WTC11 (cell line): ENCODE data around the gene FAM89B. TPM values are rescaled to one million over a fixed set of nuclear protein-coding genes. Genes with fewer than 3 reads are reported as not detected.

ENCODE experiments used
- ATAC-seq: fragments of 200-7000 bp; cut with Tn5 transposase; 2 replicates; pipeline ENCODE4 v1.10.0; 2021; ENCODE audit warnings: mild to moderate bottlenecking, moderate library complexity
- CTCF ChIA-PET: fragments of 300-600 bp; sonication (Branson Sonifier 250); formaldehyde crosslinking; loops from one replicate; lab custom pipeline; 2021; ENCODE audit warnings: antibody characterized with exemption; lab: Charles Lee
- POLR2A ChIA-PET: fragments of 350-600 bp; sonication (Branson Sonifier 250); formaldehyde crosslinking; loops from one replicate; lab custom pipeline; 2021; ENCODE audit warnings: antibody characterized with exemption; lab: Charles Lee
- DNase-seq: peaks from one replicate; pipeline ENCODE4 v3.0.0; 2021; ENCODE audit warnings: low spot score
- H3K27ac Mint-ChIP-seq: 2 replicates; pipeline ENCODE4 v1.8.0; 2021; ENCODE audit warnings: mixed read lengths
- H3K27me3 Mint-ChIP-seq: 2 replicates; pipeline ENCODE4 v1.8.0; 2021; ENCODE audit warnings: low read depth, mild to moderate bottlenecking, moderate library complexity, mixed read lengths
- H3K36me3 Mint-ChIP-seq: 2 replicates; pipeline ENCODE4 v1.8.0; 2021; ENCODE audit warnings: mixed read lengths
- H3K4me1 Mint-ChIP-seq: 2 replicates; pipeline ENCODE4 v1.8.0; 2022; ENCODE audit warnings: mixed read lengths
- H3K4me3 Mint-ChIP-seq: 2 replicates; pipeline ENCODE4 v1.8.0; 2021; ENCODE audit warnings: mild to moderate bottlenecking, moderate library complexity, mixed read lengths
- H3K9me3 Mint-ChIP-seq: 2 replicates; pipeline ENCODE4 v1.8.0; 2021; ENCODE audit warnings: mixed read lengths
- ETV6 ChIP-seq: sonication (generic); formaldehyde crosslinking; IDR thresholded peaks from 2 replicates; pipeline ENCODE4 v1.8.1; 2022; ENCODE audit warnings: mild to moderate bottlenecking, missing genetic modification reagents
- FOXP1 ChIP-seq: sonication (generic); formaldehyde crosslinking; IDR thresholded peaks from 2 replicates; pipeline ENCODE4 v1.8.0; 2022; ENCODE audit warnings: missing genetic modification reagents, mild to moderate bottlenecking, moderate library complexity, borderline replicate concordance
- GRHL2 ChIP-seq: fragments of 250-450 bp; sonication (Bioruptor Pico); IDR thresholded peaks from 2 replicates; pipeline ENCODE4 v1.8.0; 2022; ENCODE audit warnings: mild to moderate bottlenecking, moderate library complexity; ENCODE audit not compliant: insufficient replicate concordance, severe bottlenecking
- GTF2I ChIP-seq: fragments of 250-450 bp; sonication (Bioruptor Pico); conservative IDR thresholded peaks from 2 replicates; pipeline ENCODE4 v1.4.0; 2021; ENCODE audit warnings: mild to moderate bottlenecking
- MXD4 ChIP-seq: fragments of 250-450 bp; sonication (Bioruptor Pico); IDR thresholded peaks from 2 replicates; pipeline ENCODE4 v1.8.0; 2021; ENCODE audit warnings: mild to moderate bottlenecking, moderate library complexity, borderline replicate concordance
- MYBL2 ChIP-seq: sonication (generic); formaldehyde crosslinking; IDR thresholded peaks from 2 replicates; pipeline ENCODE4 v1.8.1; 2023; ENCODE audit warnings: mild to moderate bottlenecking, moderate library complexity, missing genetic modification reagents
- NFE2L1 ChIP-seq: sonication (generic); formaldehyde crosslinking; IDR thresholded peaks from 2 replicates; pipeline ENCODE4 v1.8.1; 2023; ENCODE audit warnings: missing genetic modification reagents
- NFYB ChIP-seq: sonication (generic); formaldehyde crosslinking; conservative IDR thresholded peaks from 2 replicates; pipeline ENCODE4 v1.8.0; 2022; ENCODE audit warnings: low read depth, missing genetic modification reagents
- OVOL2 ChIP-seq: fragments of 250-450 bp; sonication (Bioruptor Pico); IDR thresholded peaks from 2 replicates; pipeline ENCODE4 v1.9.0; 2021; ENCODE audit warnings: mild to moderate bottlenecking, borderline replicate concordance
- RELA ChIP-seq: sonication (generic); formaldehyde crosslinking; IDR thresholded peaks from 2 replicates; pipeline ENCODE4 v1.8.1; 2022; ENCODE audit warnings: missing genetic modification reagents, mild to moderate bottlenecking, borderline replicate concordance
- SP1 ChIP-seq: sonication (generic); formaldehyde crosslinking; conservative IDR thresholded peaks from 2 replicates; pipeline ENCODE4 v1.8.1; 2022; ENCODE audit warnings: missing genetic modification reagents
- ZNF263 ChIP-seq: sonication (generic); formaldehyde crosslinking; IDR thresholded peaks from 2 replicates; pipeline ENCODE4 v1.8.1; 2022; ENCODE audit warnings: low read depth, mild to moderate bottlenecking, moderate library complexity, missing genetic modification reagents
- ZNF416 ChIP-seq: fragments of 250-450 bp; sonication (Bioruptor Pico); IDR thresholded peaks from 2 replicates; pipeline ENCODE4 v1.9.0; 2021; ENCODE audit warnings: mild to moderate bottlenecking, inconsistent platforms
- ZNF671 ChIP-seq: fragments of 250-450 bp; sonication (Bioruptor Pico); IDR thresholded peaks from 2 replicates; pipeline ENCODE4 v1.8.0; 2021; ENCODE audit warnings: mild to moderate bottlenecking
- total RNA-seq: library from RNA; stranded (reverse); gene quantifications from 3 replicates; pipeline ENCODE4 v1.2.3, GENCODE V29; 2021
- TF ChIP-seq, protein P1 (sequence below): sonication (generic); formaldehyde crosslinking; IDR thresholded peaks from 2 replicates; pipeline ENCODE4 v1.8.1; 2022; ENCODE audit warnings: missing genetic modification reagents, borderline replicate concordance
- TF ChIP-seq, protein P2 (sequence below): sonication (generic); formaldehyde crosslinking; IDR thresholded peaks from 2 replicates; pipeline ENCODE4 v1.8.1; 2022; ENCODE audit warnings: mild to moderate bottlenecking, missing genetic modification reagents, moderate library complexity, borderline replicate concordance
- TF ChIP-seq, protein P3 (sequence below): sonication (generic); formaldehyde crosslinking; IDR thresholded peaks from 2 replicates; pipeline ENCODE4 v1.8.0; 2022; ENCODE audit warnings: missing genetic modification reagents
- TF ChIP-seq, protein P4 (sequence below): sonication (generic); formaldehyde crosslinking; conservative IDR thresholded peaks from 2 replicates; pipeline ENCODE4 v1.8.1; 2023; ENCODE audit warnings: mild to moderate bottlenecking, low read depth, missing genetic modification reagents, moderate library complexity
- TF ChIP-seq, protein P5 (sequence below): sonication (generic); formaldehyde crosslinking; IDR thresholded peaks from 2 replicates; pipeline ENCODE4 v1.8.1; 2023; ENCODE audit warnings: mild to moderate bottlenecking, missing genetic modification reagents
- TF ChIP-seq, protein P6 (sequence below): sonication (generic); formaldehyde crosslinking; conservative IDR thresholded peaks from 2 replicates; pipeline ENCODE4 v1.8.1; 2022; ENCODE audit warnings: mild to moderate bottlenecking, missing genetic modification reagents

The FAM89B gene
- total RNA-seq, 1 experiment from 2014 or later, result 13.3 TPM

DNA sequence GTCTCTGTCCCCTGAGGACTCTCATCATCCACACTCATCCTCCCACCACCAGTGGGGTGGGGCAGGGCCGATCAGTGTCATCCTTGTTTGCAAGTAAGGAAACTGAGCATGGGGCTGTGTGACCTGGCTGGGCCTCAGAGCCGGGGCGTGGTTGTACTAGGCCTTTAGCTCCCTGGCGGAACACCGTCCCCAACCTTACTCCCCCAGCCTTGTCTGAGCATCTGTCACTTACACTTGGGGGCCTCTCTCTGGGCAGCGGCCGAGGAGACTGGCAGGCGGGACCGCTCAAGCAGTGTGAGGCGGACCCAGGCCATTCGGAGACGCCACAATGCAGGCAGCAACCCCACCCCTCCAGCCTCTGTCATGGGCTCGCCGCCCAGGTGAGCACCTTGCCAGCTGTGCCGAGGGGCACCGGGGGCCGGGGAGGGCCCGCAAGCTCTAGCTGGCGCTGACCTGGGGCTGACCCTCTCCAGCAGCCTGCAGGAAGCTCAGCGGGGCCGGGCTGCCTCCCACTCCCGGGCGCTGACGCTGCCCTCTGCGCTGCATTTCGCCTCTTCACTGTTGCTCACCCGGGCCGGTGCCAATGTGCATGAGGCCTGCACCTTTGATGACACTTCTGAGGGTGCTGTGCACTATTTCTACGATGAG, 47.1 kb downstream of the FAM89B start:
- H3K36me3 Mint-ChIP-seq, result peaks cover 19% of the 10 kb centered on the region
- no peak for DNase-seq
- POLR2A ChIA-PET, result no interaction called here
- H3K27me3 Mint-ChIP-seq, result no peaks in the 10 kb centered on the region; the same call in 1 of the 2 replicates
- TF ChIP-seq GTF2I (no peak), MYBL2 (CRISPR knock-in tag) (no peak), ZNF671 (no peak), ETV6 (CRISPR knock-in tag) (no peak), SP1 (CRISPR knock-in tag) (no peak), ZNF416 (CRISPR knock-in tag) (no peak), GRHL2 (no peak), OVOL2 (CRISPR knock-in tag) (no peak)
- TF ChIP-seq, protein P1, sequence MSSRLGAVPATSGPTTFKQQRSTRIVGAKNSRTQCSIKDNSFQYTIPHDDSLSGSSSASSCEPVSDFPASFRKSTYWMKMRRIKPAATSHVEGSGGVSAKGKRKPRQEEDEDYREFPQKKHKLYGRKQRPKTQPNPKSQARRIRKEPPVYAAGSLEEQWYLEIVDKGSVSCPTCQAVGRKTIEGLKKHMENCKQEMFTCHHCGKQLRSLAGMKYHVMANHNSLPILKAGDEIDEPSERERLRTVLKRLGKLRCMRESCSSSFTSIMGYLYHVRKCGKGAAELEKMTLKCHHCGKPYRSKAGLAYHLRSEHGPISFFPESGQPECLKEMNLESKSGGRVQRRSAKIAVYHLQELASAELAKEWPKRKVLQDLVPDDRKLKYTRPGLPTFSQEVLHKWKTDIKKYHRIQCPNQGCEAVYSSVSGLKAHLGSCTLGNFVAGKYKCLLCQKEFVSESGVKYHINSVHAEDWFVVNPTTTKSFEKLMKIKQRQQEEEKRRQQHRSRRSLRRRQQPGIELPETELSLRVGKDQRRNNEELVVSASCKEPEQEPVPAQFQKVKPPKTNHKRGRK (CRISPR knock-in tag), result no peak
- TF ChIP-seq, protein P2, sequence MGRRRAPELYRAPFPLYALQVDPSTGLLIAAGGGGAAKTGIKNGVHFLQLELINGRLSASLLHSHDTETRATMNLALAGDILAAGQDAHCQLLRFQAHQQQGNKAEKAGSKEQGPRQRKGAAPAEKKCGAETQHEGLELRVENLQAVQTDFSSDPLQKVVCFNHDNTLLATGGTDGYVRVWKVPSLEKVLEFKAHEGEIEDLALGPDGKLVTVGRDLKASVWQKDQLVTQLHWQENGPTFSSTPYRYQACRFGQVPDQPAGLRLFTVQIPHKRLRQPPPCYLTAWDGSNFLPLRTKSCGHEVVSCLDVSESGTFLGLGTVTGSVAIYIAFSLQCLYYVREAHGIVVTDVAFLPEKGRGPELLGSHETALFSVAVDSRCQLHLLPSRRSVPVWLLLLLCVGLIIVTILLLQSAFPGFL (CRISPR knock-in tag), result no peak
- TF ChIP-seq, protein P3, sequence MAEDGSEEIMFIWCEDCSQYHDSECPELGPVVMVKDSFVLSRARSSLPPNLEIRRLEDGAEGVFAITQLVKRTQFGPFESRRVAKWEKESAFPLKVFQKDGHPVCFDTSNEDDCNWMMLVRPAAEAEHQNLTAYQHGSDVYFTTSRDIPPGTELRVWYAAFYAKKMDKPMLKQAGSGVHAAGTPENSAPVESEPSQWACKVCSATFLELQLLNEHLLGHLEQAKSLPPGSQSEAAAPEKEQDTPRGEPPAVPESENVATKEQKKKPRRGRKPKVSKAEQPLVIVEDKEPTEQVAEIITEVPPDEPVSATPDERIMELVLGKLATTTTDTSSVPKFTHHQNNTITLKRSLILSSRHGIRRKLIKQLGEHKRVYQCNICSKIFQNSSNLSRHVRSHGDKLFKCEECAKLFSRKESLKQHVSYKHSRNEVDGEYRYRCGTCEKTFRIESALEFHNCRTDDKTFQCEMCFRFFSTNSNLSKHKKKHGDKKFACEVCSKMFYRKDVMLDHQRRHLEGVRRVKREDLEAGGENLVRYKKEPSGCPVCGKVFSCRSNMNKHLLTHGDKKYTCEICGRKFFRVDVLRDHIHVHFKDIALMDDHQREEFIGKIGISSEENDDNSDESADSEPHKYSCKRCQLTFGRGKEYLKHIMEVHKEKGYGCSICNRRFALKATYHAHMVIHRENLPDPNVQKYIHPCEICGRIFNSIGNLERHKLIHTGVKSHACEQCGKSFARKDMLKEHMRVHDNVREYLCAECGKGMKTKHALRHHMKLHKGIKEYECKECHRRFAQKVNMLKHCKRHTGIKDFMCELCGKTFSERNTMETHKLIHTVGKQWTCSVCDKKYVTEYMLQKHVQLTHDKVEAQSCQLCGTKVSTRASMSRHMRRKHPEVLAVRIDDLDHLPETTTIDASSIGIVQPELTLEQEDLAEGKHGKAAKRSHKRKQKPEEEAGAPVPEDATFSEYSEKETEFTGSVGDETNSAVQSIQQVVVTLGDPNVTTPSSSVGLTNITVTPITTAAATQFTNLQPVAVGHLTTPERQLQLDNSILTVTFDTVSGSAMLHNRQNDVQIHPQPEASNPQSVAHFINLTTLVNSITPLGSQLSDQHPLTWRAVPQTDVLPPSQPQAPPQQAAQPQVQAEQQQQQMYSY, result no peak
- TF ChIP-seq, all 79 proteins: peak for 0
- no peak for ATAC-seq
- CTCF ChIA-PET, result interaction anchor here (0.8 kb wide), 1 partner anchor 28 kb away, joined by 3 read pairs; no protein-coding TSS in a partner anchor
- no peak overlapping the region for H3K4me3 Mint-ChIP-seq
- peaks cover 8% of the 10 kb centered on the region for H3K4me1 Mint-ChIP-seq
- H3K27ac Mint-ChIP-seq, result no peak overlapping the region; the same call in 1 of the 2 replicates
- no peaks in the 10 kb centered on the region for H3K9me3 Mint-ChIP-seq

DNA sequence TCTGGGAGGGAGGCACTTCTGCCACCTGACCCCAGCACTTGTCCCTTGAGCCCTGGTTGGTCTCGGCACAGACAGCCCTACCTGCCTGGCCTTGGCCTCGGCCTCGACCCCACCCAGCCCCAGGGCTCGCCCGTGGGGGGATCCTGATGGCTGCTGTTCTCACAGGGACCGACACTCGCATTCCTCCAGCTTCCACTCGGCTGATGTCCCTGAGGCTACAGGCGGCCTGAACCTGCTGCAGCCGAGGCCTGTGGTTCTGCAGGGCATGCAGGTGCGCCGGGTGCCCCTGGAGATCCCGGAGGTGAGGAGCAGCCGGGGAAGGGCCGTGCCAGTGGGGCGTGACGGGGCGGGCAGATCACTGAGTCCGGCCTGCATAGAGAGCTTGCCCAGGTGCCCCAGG, 48.3 kb downstream of the FAM89B start:
- DNase-seq (no peak), ATAC-seq (no peak)
- H3K9me3 Mint-ChIP-seq, result no peaks in the 10 kb centered on the region
- no peak overlapping the region for H3K27ac Mint-ChIP-seq
- POLR2A ChIA-PET, result no interaction called here
- peaks cover 8% of the 10 kb centered on the region for H3K4me1 Mint-ChIP-seq
- peaks cover 19% of the 10 kb centered on the region for H3K36me3 Mint-ChIP-seq
- no peak overlapping the region for H3K4me3 Mint-ChIP-seq
- no peaks in the 10 kb centered on the region for H3K27me3 Mint-ChIP-seq
- TF ChIP-seq ZNF263 (CRISPR knock-in tag) (no peak), MYBL2 (CRISPR knock-in tag) (no peak), FOXP1 (no peak), NFE2L1 (CRISPR knock-in tag) (no peak), NFYB (CRISPR knock-in tag) (no peak), MXD4 (CRISPR knock-in tag) (no peak), RELA (CRISPR knock-in tag) (no peak)
- TF ChIP-seq, protein P4, sequence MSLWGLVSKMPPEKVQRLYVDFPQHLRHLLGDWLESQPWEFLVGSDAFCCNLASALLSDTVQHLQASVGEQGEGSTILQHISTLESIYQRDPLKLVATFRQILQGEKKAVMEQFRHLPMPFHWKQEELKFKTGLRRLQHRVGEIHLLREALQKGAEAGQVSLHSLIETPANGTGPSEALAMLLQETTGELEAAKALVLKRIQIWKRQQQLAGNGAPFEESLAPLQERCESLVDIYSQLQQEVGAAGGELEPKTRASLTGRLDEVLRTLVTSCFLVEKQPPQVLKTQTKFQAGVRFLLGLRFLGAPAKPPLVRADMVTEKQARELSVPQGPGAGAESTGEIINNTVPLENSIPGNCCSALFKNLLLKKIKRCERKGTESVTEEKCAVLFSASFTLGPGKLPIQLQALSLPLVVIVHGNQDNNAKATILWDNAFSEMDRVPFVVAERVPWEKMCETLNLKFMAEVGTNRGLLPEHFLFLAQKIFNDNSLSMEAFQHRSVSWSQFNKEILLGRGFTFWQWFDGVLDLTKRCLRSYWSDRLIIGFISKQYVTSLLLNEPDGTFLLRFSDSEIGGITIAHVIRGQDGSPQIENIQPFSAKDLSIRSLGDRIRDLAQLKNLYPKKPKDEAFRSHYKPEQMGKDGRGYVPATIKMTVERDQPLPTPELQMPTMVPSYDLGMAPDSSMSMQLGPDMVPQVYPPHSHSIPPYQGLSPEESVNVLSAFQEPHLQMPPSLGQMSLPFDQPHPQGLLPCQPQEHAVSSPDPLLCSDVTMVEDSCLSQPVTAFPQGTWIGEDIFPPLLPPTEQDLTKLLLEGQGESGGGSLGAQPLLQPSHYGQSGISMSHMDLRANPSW (CRISPR knock-in tag), result no peak
- TF ChIP-seq, protein P5, sequence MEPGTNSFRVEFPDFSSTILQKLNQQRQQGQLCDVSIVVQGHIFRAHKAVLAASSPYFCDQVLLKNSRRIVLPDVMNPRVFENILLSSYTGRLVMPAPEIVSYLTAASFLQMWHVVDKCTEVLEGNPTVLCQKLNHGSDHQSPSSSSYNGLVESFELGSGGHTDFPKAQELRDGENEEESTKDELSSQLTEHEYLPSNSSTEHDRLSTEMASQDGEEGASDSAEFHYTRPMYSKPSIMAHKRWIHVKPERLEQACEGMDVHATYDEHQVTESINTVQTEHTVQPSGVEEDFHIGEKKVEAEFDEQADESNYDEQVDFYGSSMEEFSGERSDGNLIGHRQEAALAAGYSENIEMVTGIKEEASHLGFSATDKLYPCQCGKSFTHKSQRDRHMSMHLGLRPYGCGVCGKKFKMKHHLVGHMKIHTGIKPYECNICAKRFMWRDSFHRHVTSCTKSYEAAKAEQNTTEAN (CRISPR knock-in tag), result no peak
- TF ChIP-seq, protein P6, sequence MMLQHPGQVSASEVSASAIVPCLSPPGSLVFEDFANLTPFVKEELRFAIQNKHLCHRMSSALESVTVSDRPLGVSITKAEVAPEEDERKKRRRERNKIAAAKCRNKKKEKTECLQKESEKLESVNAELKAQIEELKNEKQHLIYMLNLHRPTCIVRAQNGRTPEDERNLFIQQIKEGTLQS (CRISPR knock-in tag), result no peak
- CTCF ChIA-PET, result no interaction called here
